ENCODE data around the gene RTRAF. TPM values are rescaled to one million over a fixed set of nuclear protein-coding genes. Genes with fewer than 3 reads are reported as not detected.

RTRAF gene
- total RNA-seq: 57.5 TPM

DNA sequence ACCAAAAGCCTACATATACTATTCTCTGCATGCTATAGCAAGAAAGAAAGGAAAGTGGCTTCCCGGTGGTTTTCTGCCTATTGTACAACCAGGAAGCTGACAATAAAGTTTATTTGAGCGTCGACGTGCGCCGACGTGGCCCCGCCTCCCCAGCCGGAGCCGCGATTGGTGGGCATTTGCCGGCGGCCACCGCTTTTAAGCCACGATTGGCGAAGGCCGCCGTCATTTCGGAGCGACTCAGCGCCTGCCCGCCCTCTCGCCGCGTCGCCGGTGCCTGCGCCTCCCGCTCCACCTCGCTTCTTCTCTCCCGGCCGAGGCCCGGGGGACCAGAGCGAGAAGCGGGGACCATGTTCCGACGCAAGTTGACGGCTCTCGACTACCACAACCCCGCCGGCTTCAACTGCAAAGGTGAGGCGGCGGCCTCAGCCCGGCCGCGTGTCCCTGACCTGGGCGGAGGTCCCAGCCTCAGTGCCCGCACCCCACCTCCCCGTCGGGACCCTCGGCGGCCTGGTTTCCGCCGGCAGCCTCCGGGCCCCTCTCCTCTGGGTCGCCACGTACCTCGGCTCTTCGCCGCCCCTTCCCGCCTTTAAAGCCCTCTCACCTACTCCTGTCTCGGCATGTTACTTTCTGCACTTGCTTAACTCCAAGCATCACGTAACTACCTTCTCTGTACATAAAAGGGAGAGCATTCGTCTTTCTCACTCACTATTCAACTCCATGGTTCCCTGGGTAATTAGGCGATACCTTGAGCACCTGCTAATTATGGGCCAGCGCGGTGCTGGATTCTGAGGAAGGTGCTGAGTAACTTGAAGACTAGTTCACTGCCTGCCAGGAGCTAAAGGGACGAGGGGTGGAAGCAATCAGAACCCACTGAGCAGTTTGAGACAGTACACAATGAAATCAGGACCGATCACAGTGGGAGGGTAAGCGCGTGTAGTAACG lies at the start of gene RTRAF:
Gene RTRAF (plus strand): TSS at position 254 of the 942 bp plus-strand sequence. CDS start 94 bp downstream, at position 348.

Other genes starting within 250 kb of the RTRAF start
- 86.6 TPM for gene GNG2, start 128.9 kb upstream of the RTRAF start, total RNA-seq
- gene NID2, start 79.5 kb downstream of the RTRAF start, total RNA-seq: 111 TPM

All from camera-type eye (tissue), 1 donor.